Stimulated activated naive B cell treated with anti-CD40 and anti-IgM and Interleukin-4, amounts not matched to agents 10 μg/mL and 1 μg/mL and 100 μg/mL, for 72 hours (primary cell): Measurements from ENCODE around the gene LPP.
A peak's percentile ranks its signal among the peaks of the same experiment; 100 is the strongest.

Experiments used
- ATAC-seq, 2 donors: fragments of 150-1000 bp; cut with Tn5 transposase; replicated peaks; 2 replicates each; pipeline ENCODE4 v1.10.0; 2021; ENCODE audit warnings: moderate library complexity in 1 of 2
- DNase-seq: peaks from one replicate; pipeline ENCODE4 v3.0.0; 2021
- H3K27ac Mint-ChIP-seq: one replicate; pipeline ENCODE4 v1.8.0; 2022; ENCODE audit warnings: mild to moderate bottlenecking, mixed read lengths
- H3K27me3 Mint-ChIP-seq, 2 donors: one replicate each; pipeline ENCODE4 v1.8.0; 2022; ENCODE audit warnings: mixed read lengths in 2 of 2
- H3K36me3 Mint-ChIP-seq, 2 donors: one replicate each; pipeline ENCODE4 v1.8.0; 2022; ENCODE audit warnings: mixed read lengths in 2 of 2, mild to moderate bottlenecking in 1 of 2
- H3K4me1 Mint-ChIP-seq, 2 donors: one replicate each; pipeline ENCODE4 v1.8.0; 2022; ENCODE audit warnings: mixed read lengths in 2 of 2, mild to moderate bottlenecking in 1 of 2
- H3K4me3 Mint-ChIP-seq, 2 donors: one replicate each; pipeline ENCODE4 v1.8.0; 2022; ENCODE audit warnings: mild to moderate bottlenecking in 2 of 2, mixed read lengths in 2 of 2, moderate library complexity in 1 of 2
- H3K9me3 Mint-ChIP-seq, 2 donors: one replicate each; pipeline ENCODE4 v1.8.0; 2022; ENCODE audit warnings: mixed read lengths in 2 of 2, mild to moderate bottlenecking in 1 of 2

LPP gene

GRCh38 chr3:188567478-188568195 lies 413.7 kb downstream of the LPP start:
- Mint-ChIP-seq H3K27ac (no peak overlapping the region), H3K9me3 (no peaks in the 10 kb centered on the region), H3K4me1 (peaks cover 13 to 17% of the 10 kb centered on the region in 2 donors), H3K36me3 (peaks cover 9 to 13% of the 10 kb centered on the region in 2 donors), H3K4me3 (no peak overlapping the region), H3K27me3 (no peaks in the 10 kb centered on the region)
- no peak for DNase-seq
- no peak for ATAC-seq

DNA sequence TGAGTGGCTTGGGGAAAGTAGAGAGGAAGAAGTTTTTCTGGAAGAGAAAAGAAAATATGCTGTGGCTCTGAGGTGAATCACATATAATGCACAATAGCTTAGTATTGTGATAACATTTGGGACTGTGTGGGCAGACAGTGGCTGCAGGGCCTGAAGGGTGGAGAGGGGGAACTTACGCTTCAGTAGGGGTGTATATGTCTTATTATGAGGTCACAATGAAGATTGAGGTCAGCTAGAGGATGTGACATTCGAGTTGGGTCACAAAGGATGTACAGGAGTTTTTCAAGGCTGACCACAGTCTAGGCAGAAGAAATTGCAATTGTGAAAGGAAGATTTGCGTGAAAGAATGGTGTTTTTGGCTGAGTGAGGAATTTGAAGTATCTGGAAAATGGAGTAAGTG lies 414.8 kb downstream of the LPP start:
- Mint-ChIP-seq H3K4me3 (no peak overlapping the region), H3K36me3 (peaks cover 9 to 13% of the 10 kb centered on the region in 2 donors), H3K9me3 (no peaks in the 10 kb centered on the region), H3K27me3 (no peaks in the 10 kb centered on the region), H3K4me1 (peaks cover 16 to 25% of the 10 kb centered on the region in 2 donors), H3K27ac (peak overlapping the region; percentile 1)
- DNase-seq: no peak
- ATAC-seq: peak in 1 of 2 donors; percentile 29

GRCh38 chr3:188571531-188572095 lies 417.7 kb downstream of the LPP start:
- Mint-ChIP-seq H3K27ac (no peak overlapping the region), H3K27me3 (no peaks in the 10 kb centered on the region), H3K4me3 (no peak overlapping the region), H3K9me3 (no peaks in the 10 kb centered on the region), H3K36me3 (peaks cover 14 to 25% of the 10 kb centered on the region in 2 donors), H3K4me1 (peaks cover 22 to 36% of the 10 kb centered on the region in 2 donors)
- ATAC-seq (no peak), DNase-seq (no peak)

GRCh38 chr3:188573291-188573940 lies 419.5 kb downstream of the LPP start:
- Mint-ChIP-seq H3K36me3 (peaks cover 14 to 26% of the 10 kb centered on the region in 2 donors), H3K27me3 (no peaks in the 10 kb centered on the region), H3K4me3 (peak overlapping the region in 1 of 2 donors; percentile 44), H3K4me1 (peaks cover 24 to 43% of the 10 kb centered on the region in 2 donors), H3K27ac (peak overlapping the region; percentile 59), H3K9me3 (no peaks in the 10 kb centered on the region)
- DNase-seq: no peak
- peak; percentile 72 to 79 for ATAC-seq

DNA sequence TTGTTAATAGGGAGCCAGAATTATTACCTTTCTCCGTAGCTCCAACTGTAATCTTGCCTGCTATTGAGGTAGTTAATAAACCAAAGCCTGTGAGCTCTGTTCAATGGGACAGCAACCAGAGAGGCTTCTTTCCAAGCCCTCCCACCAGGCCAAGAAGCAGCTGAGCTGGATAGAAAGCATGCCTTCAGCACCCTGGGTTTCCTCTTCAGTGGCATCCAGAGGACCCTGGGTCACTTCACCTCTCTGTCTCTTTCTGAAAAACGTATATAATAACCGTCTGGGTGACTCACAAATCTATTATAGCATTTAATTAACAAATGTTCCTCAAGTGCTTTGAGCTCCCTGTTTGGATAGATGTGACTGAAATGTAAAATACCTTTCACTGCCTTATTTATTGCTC lies 420.0 kb downstream of the LPP start:
- peak overlapping the region; percentile 59 for H3K27ac Mint-ChIP-seq

GRCh38 chr3:188574885-188575284 lies 420.9 kb downstream of the LPP start:
- Mint-ChIP-seq H3K9me3 (no peaks in the 10 kb centered on the region), H3K27me3 (no peaks in the 10 kb centered on the region), H3K36me3 (peaks cover 13 to 29% of the 10 kb centered on the region in 2 donors), H3K4me1 (peaks cover 25 to 47% of the 10 kb centered on the region in 2 donors), H3K4me3 (no peak overlapping the region), H3K27ac (no peak overlapping the region)
- no peak for ATAC-seq
- no peak for DNase-seq

More for the DNA sequence above, 420.0 kb downstream of the LPP start:
- H3K4me1 Mint-ChIP-seq: peaks cover 24 to 43% of the 10 kb centered on the region in 2 donors
- no peak for DNase-seq
- no peak overlapping the region for H3K4me3 Mint-ChIP-seq
- no peaks in the 10 kb centered on the region for H3K9me3 Mint-ChIP-seq
- H3K27me3 Mint-ChIP-seq: no peaks in the 10 kb centered on the region
- H3K36me3 Mint-ChIP-seq: peaks cover 12 to 26% of the 10 kb centered on the region in 2 donors
- ATAC-seq: no peak

DNA sequence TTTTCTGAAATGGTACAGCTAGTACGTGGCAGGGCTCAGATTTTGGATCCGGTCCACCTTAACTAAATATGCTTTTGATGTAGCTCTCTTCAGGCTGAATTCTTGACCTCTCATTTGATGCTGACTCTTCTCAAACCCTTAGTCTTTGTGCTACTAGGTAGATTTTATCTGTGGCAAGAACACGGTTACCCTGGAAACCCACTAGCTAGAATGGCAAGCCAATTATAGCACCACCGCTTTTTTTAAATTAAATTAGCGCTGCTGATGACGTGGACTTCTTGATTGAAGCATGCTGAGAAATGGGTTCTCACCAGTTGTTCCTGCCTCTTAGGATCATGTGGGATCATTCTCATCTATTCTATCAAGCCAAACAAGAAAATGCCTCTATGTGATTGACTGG lies 421.5 kb downstream of the LPP start:
- H3K27me3 Mint-ChIP-seq: no peaks in the 10 kb centered on the region
- H3K36me3 Mint-ChIP-seq: peaks cover 13 to 29% of the 10 kb centered on the region in 2 donors
- no peak overlapping the region for H3K27ac Mint-ChIP-seq
- no peak for ATAC-seq
- no peaks in the 10 kb centered on the region for H3K9me3 Mint-ChIP-seq
- no peak overlapping the region for H3K4me3 Mint-ChIP-seq
- H3K4me1 Mint-ChIP-seq: peaks cover 28 to 47% of the 10 kb centered on the region in 2 donors
- no peak for DNase-seq

GRCh38 chr3:188577539-188577938 lies 423.6 kb downstream of the LPP start:
- Mint-ChIP-seq H3K36me3 (peaks cover 16 to 22% of the 10 kb centered on the region in 2 donors), H3K4me3 (no peak overlapping the region), H3K27me3 (no peaks in the 10 kb centered on the region), H3K4me1 (peaks cover 31 to 41% of the 10 kb centered on the region in 2 donors), H3K27ac (no peak overlapping the region), H3K9me3 (peaks cover 0 to 1% of the 10 kb centered on the region in 2 donors)
- ATAC-seq: no peak
- no peak for DNase-seq

- DNase-seq: peak; percentile 33
- no peaks in the 10 kb centered on the region for H3K27me3 Mint-ChIP-seq
These were observed 424.8 kb downstream of the LPP start for GRCh38 chr3:188578576-188579363.

DNA sequence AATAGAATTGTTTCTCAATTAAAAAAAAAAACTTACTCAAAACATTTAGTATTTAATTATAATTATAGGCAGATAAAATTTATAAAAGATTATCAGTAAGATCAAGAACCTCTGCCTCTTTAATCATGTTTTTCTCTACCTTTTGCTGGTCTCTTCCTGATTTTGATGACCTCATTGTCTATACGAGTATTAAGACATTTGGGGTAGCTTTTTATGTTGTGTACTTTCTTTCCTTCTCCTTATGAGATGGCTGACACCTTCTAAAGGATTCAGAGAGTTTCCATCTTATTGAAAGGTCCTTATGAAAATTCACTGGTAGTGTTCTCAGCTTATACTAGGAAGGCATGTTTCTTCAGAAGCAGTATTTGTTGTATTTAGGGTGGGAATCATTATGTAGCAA lies 426.3 kb downstream of the LPP start:
- Mint-ChIP-seq H3K27me3 (no peaks in the 10 kb centered on the region), H3K36me3 (peaks cover 16 to 22% of the 10 kb centered on the region in 2 donors), H3K4me1 (peaks cover 18 to 28% of the 10 kb centered on the region in 2 donors), H3K27ac (no peak overlapping the region), H3K4me3 (peak overlapping the region in 1 of 2 donors; percentile 27), H3K9me3 (peaks cover 0 to 1% of the 10 kb centered on the region in 2 donors)
- DNase-seq: no peak
- ATAC-seq: no peak

More at GRCh38 chr3:188578576-188579363, 424.8 kb downstream of the LPP start:
- Mint-ChIP-seq H3K4me3 (peak overlapping the region; percentile 39 to 60), H3K9me3 (peaks cover 0 to 1% of the 10 kb centered on the region in 2 donors), H3K36me3 (peaks cover 16 to 22% of the 10 kb centered on the region in 2 donors), H3K27ac (peak overlapping the region; percentile 94), H3K4me1 (peaks cover 26 to 29% of the 10 kb centered on the region in 2 donors)
- peak; percentile 74 to 81 for ATAC-seq

DNA sequence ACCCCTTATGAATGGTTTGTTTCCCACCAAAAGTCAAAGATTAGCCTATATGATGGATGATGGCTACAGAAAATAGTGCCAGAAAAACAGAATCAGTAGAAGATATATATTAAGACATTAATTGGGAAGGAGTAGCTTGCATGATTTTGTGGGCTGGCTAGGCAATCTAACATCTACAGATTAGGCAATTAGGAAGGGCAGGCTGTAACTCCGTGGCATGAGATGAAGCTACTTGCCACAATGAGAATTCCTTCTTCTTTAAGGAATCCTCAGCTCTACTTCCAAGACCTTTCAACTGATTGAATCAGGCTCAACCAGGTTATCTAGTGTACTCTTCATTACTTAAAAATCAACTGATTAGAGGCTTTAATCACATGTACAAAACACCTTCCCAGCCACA lies 426.7 kb downstream of the LPP start:
- Mint-ChIP-seq H3K36me3 (peaks cover 14 to 19% of the 10 kb centered on the region in 2 donors), H3K9me3 (peaks cover 0 to 1% of the 10 kb centered on the region in 2 donors), H3K27ac (peak overlapping the region; percentile 53), H3K27me3 (no peaks in the 10 kb centered on the region), H3K4me3 (peak overlapping the region in 1 of 2 donors; percentile 37), H3K4me1 (peaks cover 18 to 29% of the 10 kb centered on the region in 2 donors)
- DNase-seq (no peak), ATAC-seq (no peak)

DNA sequence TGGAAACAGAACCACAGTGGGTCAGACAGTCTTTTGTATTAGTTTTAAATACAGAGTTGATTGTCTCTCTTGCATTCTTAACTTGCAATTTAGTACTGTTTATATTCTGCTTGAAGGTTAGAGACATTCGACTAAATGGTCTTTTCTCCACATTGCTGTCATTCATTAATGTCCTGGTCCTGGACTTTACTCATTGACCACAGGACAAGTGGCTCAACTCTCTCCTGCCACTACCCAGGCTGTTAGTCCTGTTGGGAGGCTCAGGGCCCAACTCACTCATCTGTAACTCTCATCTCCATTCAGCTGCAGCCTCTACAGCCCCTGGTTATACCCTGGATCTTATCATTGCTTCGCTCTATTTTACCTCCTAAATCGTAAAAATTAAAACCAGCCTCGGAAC lies 427.4 kb downstream of the LPP start:
- Mint-ChIP-seq H3K27ac (no peak overlapping the region), H3K27me3 (no peaks in the 10 kb centered on the region), H3K36me3 (peaks cover 8 to 12% of the 10 kb centered on the region in 2 donors), H3K9me3 (peaks cover 0 to 1% of the 10 kb centered on the region in 2 donors), H3K4me1 (peaks cover 18 to 31% of the 10 kb centered on the region in 2 donors), H3K4me3 (no peak overlapping the region)
- no peak for DNase-seq
- no peak for ATAC-seq

DNA sequence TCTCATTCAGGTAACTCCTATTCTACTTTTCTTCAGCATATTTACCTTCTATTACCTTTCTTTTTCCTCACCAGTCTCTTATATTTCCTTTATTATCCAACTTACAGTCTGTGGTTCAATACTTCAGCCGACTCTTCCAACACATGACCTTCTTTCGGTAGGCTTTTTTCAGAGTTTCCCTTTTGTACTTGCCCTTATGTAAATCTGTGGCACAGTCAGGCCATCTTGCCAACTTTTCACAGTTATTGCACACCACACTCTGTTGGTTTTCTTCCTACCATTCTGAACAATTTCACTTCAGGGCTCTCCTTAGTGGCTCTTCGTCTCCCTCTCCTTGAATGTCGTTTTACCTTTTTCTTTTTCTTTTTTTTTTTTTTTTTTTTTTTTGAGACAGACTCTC lies 427.8 kb downstream of the LPP start:
- no peak overlapping the region for H3K27ac Mint-ChIP-seq
- H3K36me3 Mint-ChIP-seq: peaks cover 6 to 8% of the 10 kb centered on the region in 2 donors
- no peak overlapping the region for H3K4me3 Mint-ChIP-seq

More for the DNA sequence above, 427.8 kb downstream of the LPP start:
- ATAC-seq: peak; percentile 33 to 58
- peaks cover 0 to 1% of the 10 kb centered on the region in 2 donors for H3K9me3 Mint-ChIP-seq
- DNase-seq: no peak
- peaks cover 18 to 31% of the 10 kb centered on the region in 2 donors for H3K4me1 Mint-ChIP-seq
- H3K27me3 Mint-ChIP-seq: no peaks in the 10 kb centered on the region
